Sigmoid colon (tissue), 7 donors: Measurements from ENCODE around the gene TBC1D13. TPM values are rescaled to one million over a fixed set of nuclear protein-coding genes. Genes with fewer than 3 reads are reported as not detected.

Experiments
- DNase-seq: peaks from one replicate; pipeline ENCODE4 v3.0.0-alpha.2; 2019
- H3K27ac ChIP-seq, 4 donors: fragments of 200-600 bp; sonication (generic); one replicate each; pipeline ENCODE4 v1.5.1; 2016 to 2019; ENCODE audit warnings: mild to moderate bottlenecking in 1 of 4
- H3K27me3 ChIP-seq, 3 donors: fragments of 200-600 bp; sonication (generic); one replicate each; pipeline ENCODE4 v1.5.1; 2019; ENCODE audit warnings: mild to moderate bottlenecking in 1 of 3
- H3K36me3 ChIP-seq, 4 donors: fragments of 200-600 bp; sonication (generic); one replicate each; pipeline ENCODE4 v1.5.1; 2016 to 2019
- H3K4me1 ChIP-seq, 4 donors: fragments of 200-600 bp; sonication (generic); one replicate each; pipeline ENCODE4 v1.5.1; 2017 to 2019
- H3K4me3 ChIP-seq, 4 donors: fragments of 200-600 bp; sonication (generic); one replicate each; pipeline ENCODE4 v1.5.1; 2017 to 2019; ENCODE audit warnings: mild to moderate bottlenecking in 2 of 4, moderate library complexity in 1 of 4
- H3K9me3 ChIP-seq, 4 donors: fragments of 200-600 bp in 3 of 4; sonication (generic) in 3 of 4; one replicate each; pipeline versions ENCODE4 v1.5.1 to v1.6.1; 2013 to 2019
- EP300 ChIP-seq, 4 donors: sonication (generic); formaldehyde crosslinking; IDR thresholded peaks; one replicate each; pipeline ENCODE4 v1.6.1; 2017; ENCODE audit warnings: antibody characterized with exemption in 4 of 4
- POLR2A ChIP-seq, 2 donors: fragments of 450-650 bp; IDR thresholded peaks; one replicate each; pipeline ENCODE4 v1.6.1; 2016; ENCODE audit warnings: antibody characterized with exemption in 2 of 2, mild to moderate bottlenecking in 2 of 2, moderate library complexity in 2 of 2
- POLR2AphosphoS5 ChIP-seq, 4 donors: sonication (generic); formaldehyde crosslinking; IDR thresholded peaks; one replicate each; pipeline ENCODE4 v1.6.1; 2017; ENCODE audit warnings: antibody characterized with exemption in 4 of 4
- WGBS, 2 donors: extraction: QIAGEN DNeasy Blood & Tissue Kit; methylation state at CpG; one replicate each; pipeline ENCODE4 v1.1.7; 2013; 5-methylcytosine and 5-hydroxymethylcytosine counted together
- intact Hi-C: fragments of 100-400 bp; cut with DNase I; formaldehyde crosslinking; loops from one replicate; pipeline ENCODE4 v1.15.1; 2023
- polyA plus RNA-seq, 3 donors: library from polyadenylated mRNA; stranded (reverse); fragments of 200-250 nt; gene quantifications; one replicate each; pipeline ENCODE4 v1.2.3, GENCODE V29; 2013
- total RNA-seq, 4 donors: library from RNA; depleted of rRNA; stranded (reverse); fragments of >200 nt; gene quantifications; one replicate each; pipeline ENCODE4 v1.1.0, GENCODE V29; 2016
- TF ChIP-seq, protein P1 (sequence below), 4 experiments: fragments of 450-650 bp in 3 of 4; fragments of 200-600 bp in 1 of 4; IDR thresholded peaks; one replicate each; pipeline ENCODE4 v1.5.1; 2016 to 2019; ENCODE audit warnings: antibody characterized with exemption in 4 of 4, mild to moderate bottlenecking in 3 of 4, moderate library complexity in 2 of 4
- donor health status: healthy with polysubstance abuse.
- donor health status: Bipolar disorder and iron deficiency.
- donor health status: healthy.

TBC1D13 gene
- total and polyA plus RNA-seq, 7 donors = 9.0 to 25.8 (median 14.3) TPM

GRCh38 chr9:128798896-128799295 is 11.8 kb downstream of the TBC1D13 start:
- intact Hi-C loops = no loop called here
- Histone ChIP-seq H3K4me1 (no peaks in the 10 kb centered on the region), H3K36me3 (peaks cover 28 to 95% (median 41%) of the 10 kb centered on the region in 4 donors), H3K4me3 (no peak overlapping the region), H3K9me3 (no peaks in the 10 kb centered on the region), H3K27ac (no peak overlapping the region), H3K27me3 (no peaks in the 10 kb centered on the region)
- no peak for TF ChIP-seq POLR2AphosphoS5 (IDR thresholded peaks at IDR 0.05)
- no peak for TF ChIP-seq EP300 (IDR thresholded peaks at IDR 0.05)
- no peak for TF ChIP-seq POLR2A (IDR thresholded peaks at IDR 0.05)
- TF ChIP-seq, protein P1, sequence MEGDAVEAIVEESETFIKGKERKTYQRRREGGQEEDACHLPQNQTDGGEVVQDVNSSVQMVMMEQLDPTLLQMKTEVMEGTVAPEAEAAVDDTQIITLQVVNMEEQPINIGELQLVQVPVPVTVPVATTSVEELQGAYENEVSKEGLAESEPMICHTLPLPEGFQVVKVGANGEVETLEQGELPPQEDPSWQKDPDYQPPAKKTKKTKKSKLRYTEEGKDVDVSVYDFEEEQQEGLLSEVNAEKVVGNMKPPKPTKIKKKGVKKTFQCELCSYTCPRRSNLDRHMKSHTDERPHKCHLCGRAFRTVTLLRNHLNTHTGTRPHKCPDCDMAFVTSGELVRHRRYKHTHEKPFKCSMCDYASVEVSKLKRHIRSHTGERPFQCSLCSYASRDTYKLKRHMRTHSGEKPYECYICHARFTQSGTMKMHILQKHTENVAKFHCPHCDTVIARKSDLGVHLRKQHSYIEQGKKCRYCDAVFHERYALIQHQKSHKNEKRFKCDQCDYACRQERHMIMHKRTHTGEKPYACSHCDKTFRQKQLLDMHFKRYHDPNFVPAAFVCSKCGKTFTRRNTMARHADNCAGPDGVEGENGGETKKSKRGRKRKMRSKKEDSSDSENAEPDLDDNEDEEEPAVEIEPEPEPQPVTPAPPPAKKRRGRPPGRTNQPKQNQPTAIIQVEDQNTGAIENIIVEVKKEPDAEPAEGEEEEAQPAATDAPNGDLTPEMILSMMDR (IDR thresholded peaks at IDR 0.05) = no peak
- DNase-seq = no peak
- 89 to 92% methylated on average over 8 of the region's 8 CpGs for WGBS, 2 donors

DNA sequence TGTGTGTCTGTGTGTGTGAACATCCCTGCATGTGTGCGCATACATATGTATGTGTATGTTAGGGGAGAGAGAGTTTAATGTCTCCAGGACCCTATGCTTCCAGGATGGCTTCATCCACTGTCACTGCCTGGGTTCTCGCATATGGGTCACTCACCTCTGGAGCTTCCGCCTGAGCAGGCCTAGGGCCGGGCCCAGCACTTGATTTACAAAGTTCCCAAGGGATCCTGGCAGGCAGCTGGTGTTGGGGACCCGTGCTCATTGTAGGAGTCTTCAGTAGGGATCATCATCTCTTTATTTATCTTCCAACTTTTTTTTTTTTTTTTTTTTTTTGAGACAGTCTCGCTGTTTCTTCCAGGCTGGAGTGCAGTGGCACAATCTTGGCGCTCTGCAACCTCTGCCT is 13.0 kb downstream of the TBC1D13 start:
- Histone ChIP-seq H3K27me3 (no peaks in the 10 kb centered on the region), H3K27ac (no peak overlapping the region)
- 94 to 96% methylated on average over 7 of the region's 7 CpGs for WGBS, 2 donors

GRCh38 chr9:128802482-128802881 is 15.4 kb downstream of the TBC1D13 start:
- WGBS, 2 donors = 88 to 90% methylated on average over 4 of the region's 4 CpGs

More for the DNA sequence above, 13.0 kb downstream of the TBC1D13 start:
- peaks cover 30 to 97% (median 45%) of the 10 kb centered on the region in 4 donors for H3K36me3 ChIP-seq
- no peak for DNase-seq
- no peak overlapping the region for H3K4me3 ChIP-seq
- no peaks in the 10 kb centered on the region for H3K4me1 ChIP-seq
- no peak for TF ChIP-seq EP300 (IDR thresholded peaks at IDR 0.05)
- no peak for TF ChIP-seq POLR2AphosphoS5 (IDR thresholded peaks at IDR 0.05)
- TF ChIP-seq, protein P1 (IDR thresholded peaks at IDR 0.05) = no peak
- no peak for TF ChIP-seq POLR2A (IDR thresholded peaks at IDR 0.05)
- intact Hi-C loops = no loop called here
- H3K9me3 ChIP-seq = no peaks in the 10 kb centered on the region

GRCh38 chr9:128805661-128806060 is 18.6 kb downstream of the TBC1D13 start:
- Histone ChIP-seq H3K27me3 (no peaks in the 10 kb centered on the region), H3K4me1 (no peaks in the 10 kb centered on the region), H3K9me3 (no peaks in the 10 kb centered on the region), H3K27ac (no peak overlapping the region), H3K4me3 (no peak overlapping the region), H3K36me3 (peaks cover 20 to 85% (median 39%) of the 10 kb centered on the region in 4 donors)
- 91% methylated on average over 14 of the region's 14 CpGs for WGBS, 2 donors
- intact Hi-C loops = no loop called here
- no peak for DNase-seq
- no peak for TF ChIP-seq POLR2A (IDR thresholded peaks at IDR 0.05)
- no peak for TF ChIP-seq EP300 (IDR thresholded peaks at IDR 0.05)
- TF ChIP-seq, protein P1 (IDR thresholded peaks at IDR 0.05) = no peak
- TF ChIP-seq POLR2AphosphoS5 (IDR thresholded peaks at IDR 0.05) = no peak

More at GRCh38 chr9:128802482-128802881, 15.4 kb downstream of the TBC1D13 start:
- Histone ChIP-seq H3K4me1 (no peaks in the 10 kb centered on the region), H3K4me3 (no peak overlapping the region), H3K36me3 (peaks cover 38 to 99% (median 53%) of the 10 kb centered on the region in 4 donors), H3K27ac (no peak overlapping the region), H3K27me3 (no peaks in the 10 kb centered on the region), H3K9me3 (no peaks in the 10 kb centered on the region)
- TF ChIP-seq EP300 (IDR thresholded peaks at IDR 0.05) (no peak), POLR2AphosphoS5 (IDR thresholded peaks at IDR 0.05) (no peak), POLR2A (IDR thresholded peaks at IDR 0.05) (no peak)
- TF ChIP-seq, protein P1 (IDR thresholded peaks at IDR 0.05) = no peak
- no peak for DNase-seq
- intact Hi-C loops = no loop called here

- 69 to 81% methylated on average over 14 of the region's 14 CpGs for WGBS, 2 donors
- Histone ChIP-seq H3K4me1 (no peaks in the 10 kb centered on the region), H3K27me3 (no peaks in the 10 kb centered on the region), H3K36me3 (peaks cover 20 to 63% (median 37%) of the 10 kb centered on the region in 4 donors), H3K9me3 (no peaks in the 10 kb centered on the region), H3K4me3 (no peak overlapping the region), H3K27ac (no peak overlapping the region)
- DNase-seq = no peak
- TF ChIP-seq, protein P1 (IDR thresholded peaks at IDR 0.05) = no peak
- no peak for TF ChIP-seq POLR2AphosphoS5 (IDR thresholded peaks at IDR 0.05)
- TF ChIP-seq POLR2A (IDR thresholded peaks at IDR 0.05) = no peak
- no peak for TF ChIP-seq EP300 (IDR thresholded peaks at IDR 0.05)
- intact Hi-C loops = no loop called here
Measured at GRCh38 chr9:128807827-128808226, 20.8 kb downstream of the TBC1D13 start.
